Liver (tissue), 9 donors: ENCODE data around the gene FAM117A. TPM values are rescaled to one million over a fixed set of nuclear protein-coding genes. Genes with fewer than 3 reads are reported as not detected.

Source experiments
- DNase-seq: peaks from one replicate; pipeline ENCODE4 v3.0.0-alpha.2; 2017; ENCODE audit warnings: low spot score
- H3K27ac ChIP-seq, 2 donors: one replicate each; pipeline ENCODE4 v1.7.0; 2013; ENCODE audit warnings: inconsistent platforms in 2 of 2, low read length in 2 of 2, control low read depth in 1 of 2, low read depth in 1 of 2, mild to moderate bottlenecking in 1 of 2
- H3K27me3 ChIP-seq, 4 donors: one replicate each; pipeline versions ENCODE4 v1.6.1 to v1.7.0; 2013; ENCODE audit warnings: low read length in 3 of 4, inconsistent platforms in 1 of 4, mild to moderate bottlenecking in 1 of 4, moderate library complexity in 1 of 4; ENCODE audit not compliant: control insufficient read depth in 4 of 4, insufficient read depth in 4 of 4
- H3K36me3 ChIP-seq, 4 donors: one replicate each; pipeline versions ENCODE4 v1.6.1 to v1.7.0; 2013; ENCODE audit warnings: low read length in 3 of 4, mild to moderate bottlenecking in 3 of 4, low read depth in 1 of 4, moderate library complexity in 1 of 4; ENCODE audit not compliant: control insufficient read depth in 4 of 4, insufficient read depth in 3 of 4
- H3K4me1 ChIP-seq, 4 donors: one replicate each; pipeline versions ENCODE4 v1.6.1 to v1.7.0; 2013; ENCODE audit warnings: low read length in 3 of 4, mild to moderate bottlenecking in 3 of 4, moderate library complexity in 1 of 4; ENCODE audit not compliant: control insufficient read depth in 4 of 4, insufficient read depth in 4 of 4
- H3K4me3 ChIP-seq, 3 donors: one replicate each; pipeline versions ENCODE4 v1.6.1 to v1.7.0; 2013; ENCODE audit warnings: low read length in 3 of 3, control low read depth in 1 of 3, low read depth in 1 of 3, mild to moderate bottlenecking in 1 of 3
- H3K9ac ChIP-seq, 2 donors: one replicate each; pipeline ENCODE4 v1.7.0; 2013; ENCODE audit warnings: low read length in 2 of 2, mild to moderate bottlenecking in 2 of 2, moderate library complexity in 2 of 2, control low read depth in 1 of 2, low read depth in 1 of 2
- H3K9me3 ChIP-seq, 4 donors: one replicate each; pipeline versions ENCODE4 v1.6.1 to v1.7.0; 2013; ENCODE audit warnings: low read length in 3 of 4; ENCODE audit not compliant: control insufficient read depth in 4 of 4
- EGR1 ChIP-seq, 2 donors: IDR thresholded peaks; 2 replicates each; pipeline ENCODE4 v1.6.1; 2016 to 2018; ENCODE audit warnings: antibody characterized with exemption in 2 of 2, low read depth in 2 of 2
- FOXA1 ChIP-seq: IDR thresholded peaks from 2 replicates; pipeline ENCODE4 v1.6.1; 2016; ENCODE audit warnings: antibody characterized with exemption
- FOXA2 ChIP-seq: IDR thresholded peaks from 2 replicates; pipeline ENCODE4 v1.6.1; 2016; ENCODE audit warnings: antibody characterized with exemption
- GABPA ChIP-seq, 2 donors: IDR thresholded peaks in 1 of 2; conservative IDR thresholded peaks in 1 of 2; 2 replicates each; pipeline ENCODE4 v1.6.1; 2016; ENCODE audit warnings: antibody characterized with exemption in 2 of 2, mild to moderate bottlenecking in 1 of 2, moderate library complexity in 1 of 2
- HNF4A ChIP-seq, 2 donors: conservative IDR thresholded peaks; 2 replicates each; pipeline ENCODE4 v1.6.1; 2016; ENCODE audit warnings: antibody characterized with exemption in 2 of 2, mild to moderate bottlenecking in 2 of 2
- HNF4G ChIP-seq: IDR thresholded peaks from 2 replicates; pipeline ENCODE4 v1.6.1; 2016; ENCODE audit warnings: antibody characterized with exemption
- JUND ChIP-seq, 2 donors: IDR thresholded peaks; 2 replicates each; pipeline ENCODE4 v1.6.1; 2016; ENCODE audit warnings: antibody characterized with exemption in 2 of 2
- NR2F2 ChIP-seq: IDR thresholded peaks from 2 replicates; pipeline ENCODE4 v1.6.1; 2016; ENCODE audit warnings: antibody characterized with exemption
- RAD21 ChIP-seq, 2 donors: IDR thresholded peaks; 2 replicates each; pipeline ENCODE4 v1.6.1; 2016; ENCODE audit warnings: antibody characterized with exemption in 2 of 2, mild to moderate bottlenecking in 2 of 2
- RXRA ChIP-seq, 2 donors: IDR thresholded peaks; 2 replicates each; pipeline ENCODE4 v1.6.1; 2017 to 2018; ENCODE audit warnings: antibody characterized with exemption in 2 of 2, mild to moderate bottlenecking in 1 of 2
- SP1 ChIP-seq: IDR thresholded peaks from 2 replicates; pipeline ENCODE4 v1.6.1; 2018; ENCODE audit warnings: antibody characterized with exemption, mild to moderate bottlenecking
- TAF1 ChIP-seq: conservative IDR thresholded peaks from 2 replicates; pipeline ENCODE4 v1.6.1; 2016; ENCODE audit warnings: antibody characterized with exemption, mild to moderate bottlenecking
- YY1 ChIP-seq: IDR thresholded peaks from 2 replicates; pipeline ENCODE4 v1.6.1; 2016; ENCODE audit warnings: antibody characterized with exemption, mild to moderate bottlenecking
- WGBS: extraction: QIAGEN DNeasy Blood & Tissue Kit; methylation state at CpG from one replicate; pipeline ENCODE4 v1.1.7; 2013; 5-methylcytosine and 5-hydroxymethylcytosine counted together
- polyA plus RNA-seq, 2 donors: library from polyadenylated mRNA; stranded (reverse) in 1 of 2; unstranded in 1 of 2; fragments of 200-250 nt in 1 of 2; fragments of >200 nt in 1 of 2; fragmentation: Nextera tagmentation in 1 of 2; extraction: Ambion mirVana in 1 of 2; gene quantifications; one replicate each; pipeline versions ENCODE4 v1.2.1 to v1.2.3, GENCODE V29; 2013 to 2015
- total RNA-seq, 2 donors: library from RNA; depleted of rRNA; stranded (reverse); fragments of >200 nt; gene quantifications; one replicate each; pipeline ENCODE4 v1.2.3, GENCODE V29; 2014
- TF ChIP-seq, protein P1 (sequence below): IDR thresholded peaks from 2 replicates; pipeline ENCODE4 v1.6.1; 2016; ENCODE audit warnings: antibody characterized with exemption
- TF ChIP-seq, protein P2 (sequence below): IDR thresholded peaks from 2 replicates; pipeline ENCODE4 v1.6.1; 2016; ENCODE audit warnings: antibody characterized with exemption
- TF ChIP-seq, protein P3 (sequence below): fragments of 150-350 bp; IDR thresholded peaks from 2 replicates; pipeline ENCODE4 v1.5.1; 2017; ENCODE audit warnings: improper control_type of control experiment, low read depth, low read length; ENCODE audit not compliant: missing input control
- TF ChIP-seq, protein P4 (sequence below): IDR thresholded peaks from 2 replicates; pipeline ENCODE4 v1.6.1; 2016; ENCODE audit warnings: antibody characterized with exemption
- TF ChIP-seq, protein P5 (sequence below): IDR thresholded peaks from 2 replicates; pipeline ENCODE4 v1.6.1; 2016; ENCODE audit warnings: antibody characterized with exemption, mild to moderate bottlenecking
- donor health status: healthy.
- donor health status: healthy.
- donor health status: healthy.
- donor health status: healthy.
- donor health status: healthy.

FAM117A gene
- total and polyA plus RNA-seq, 4 donors, result 4.5 to 39.3 (median 5.5) TPM

DNA sequence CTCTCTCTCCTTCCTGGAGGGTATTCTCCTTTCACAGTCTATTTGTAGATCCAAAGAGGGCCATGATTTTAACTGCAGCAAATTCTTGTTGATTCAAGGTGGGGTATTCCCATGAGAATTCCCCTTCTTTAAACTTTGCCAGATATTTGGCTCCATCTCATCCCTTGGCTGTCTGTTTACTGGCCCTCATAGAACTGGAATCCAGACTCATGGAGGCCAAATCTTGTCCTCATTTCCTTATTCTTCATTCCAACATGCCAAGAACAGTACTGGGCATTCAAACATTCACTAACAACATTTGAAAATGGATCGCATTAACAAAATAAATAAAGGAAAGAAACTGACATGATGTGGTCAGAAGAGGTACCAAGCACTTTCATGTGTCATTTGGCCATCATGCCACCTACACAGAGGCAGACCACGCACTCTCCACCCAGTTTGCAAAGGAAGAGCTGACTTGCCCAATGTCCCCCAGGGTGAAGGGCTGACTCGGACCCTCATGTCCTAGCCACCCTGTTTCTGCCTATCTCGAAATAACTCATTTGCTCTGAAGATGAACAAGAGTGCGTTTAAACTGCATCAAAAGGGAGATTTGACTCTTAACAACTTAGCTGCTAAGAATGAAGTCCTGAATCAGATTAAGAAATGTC is 33.0 kb downstream of the FAM117A start:
- WGBS, result 89% methylated on average over 5 of the region's 5 CpGs
- H3K27me3 ChIP-seq, result no peaks in the 10 kb centered on the region
- TF ChIP-seq HNF4G (no peak), RXRA (IDR thresholded peaks at IDR 0.05) (no peak), EGR1 (IDR thresholded peaks at IDR 0.05; ENCODE audit: low read depth in 2 of 2) (no peak), SP1 (no peak), HNF4A (conservative IDR thresholded peaks at IDR 0.05) (no peak), GABPA (IDR thresholded peaks at IDR 0.05 in 1 of 2, conservative IDR thresholded peaks at IDR 0.05 in 1 of 2) (no peak)
- TF ChIP-seq, protein P1, sequence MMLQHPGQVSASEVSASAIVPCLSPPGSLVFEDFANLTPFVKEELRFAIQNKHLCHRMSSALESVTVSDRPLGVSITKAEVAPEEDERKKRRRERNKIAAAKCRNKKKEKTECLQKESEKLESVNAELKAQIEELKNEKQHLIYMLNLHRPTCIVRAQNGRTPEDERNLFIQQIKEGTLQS, result no peak
- TF ChIP-seq, protein P2, sequence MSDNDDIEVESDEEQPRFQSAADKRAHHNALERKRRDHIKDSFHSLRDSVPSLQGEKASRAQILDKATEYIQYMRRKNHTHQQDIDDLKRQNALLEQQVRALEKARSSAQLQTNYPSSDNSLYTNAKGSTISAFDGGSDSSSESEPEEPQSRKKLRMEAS, result no peak
- H3K36me3 ChIP-seq, result no peaks in the 10 kb centered on the region
- no peaks in the 10 kb centered on the region for H3K9me3 ChIP-seq
- H3K9ac ChIP-seq, result no peak overlapping the region
- peak overlapping the region; percentile 33 to 63 for H3K27ac ChIP-seq
- H3K4me3 ChIP-seq, result no peak overlapping the region
- peaks cover 2 to 17% (median 15%) of the 10 kb centered on the region in 4 donors for H3K4me1 ChIP-seq
- no peak for DNase-seq

DNA sequence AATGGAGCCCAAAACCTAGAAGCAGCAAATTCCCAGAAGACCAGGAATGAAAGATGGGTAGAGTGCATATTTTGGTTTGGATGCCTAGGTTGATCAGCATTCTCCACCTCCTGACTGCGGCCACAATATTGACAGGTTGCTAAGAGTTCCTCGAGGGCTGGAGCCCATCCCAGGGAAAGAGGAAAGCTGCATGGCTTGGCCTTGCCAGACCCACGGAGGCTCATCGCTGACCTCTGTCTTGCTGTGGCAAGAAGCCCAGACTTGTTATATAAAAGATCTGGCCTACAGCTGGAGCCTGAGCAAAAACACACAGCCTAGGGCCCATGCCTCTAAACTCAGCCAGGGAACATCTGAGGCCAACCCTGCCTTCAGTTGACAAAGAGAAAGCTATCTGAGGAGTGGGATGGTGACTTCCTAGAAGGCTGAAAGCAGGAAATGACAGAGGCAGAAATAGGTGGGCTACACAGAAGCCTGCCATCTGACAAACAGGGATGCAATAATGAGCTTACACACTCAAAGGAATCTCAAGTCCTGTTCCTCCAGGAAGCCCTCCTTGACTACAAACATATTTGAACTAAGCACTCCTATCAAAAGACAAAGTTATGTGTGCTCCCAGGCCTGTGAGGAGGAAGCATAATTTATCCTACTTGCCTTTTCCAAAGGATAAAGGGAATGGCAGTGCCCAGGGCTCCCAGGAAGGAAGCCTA is 33.7 kb downstream of the FAM117A start:
- Histone ChIP-seq H3K9me3 (no peaks in the 10 kb centered on the region), H3K27ac (peak overlapping the region; percentile 33 to 63), H3K4me3 (no peak overlapping the region), H3K27me3 (no peaks in the 10 kb centered on the region), H3K9ac (no peak overlapping the region), H3K36me3 (peaks cover 0 to 2% (median 0%) of the 10 kb centered on the region in 4 donors), H3K4me1 (peaks cover 2 to 17% (median 15%) of the 10 kb centered on the region in 4 donors)
- TF ChIP-seq JUND (IDR thresholded peaks at IDR 0.05) (no peak), FOXA2 (no peak), SP1 (peak; percentile 69), HNF4A (conservative IDR thresholded peaks at IDR 0.05) (peak; percentile 51 to 59), FOXA1 (no peak), YY1 (peak; percentile 64), NR2F2 (peak; percentile 97), EGR1 (IDR thresholded peaks at IDR 0.05; ENCODE audit: low read depth in 2 of 2) (no peak), GABPA (IDR thresholded peaks at IDR 0.05 in 1 of 2, conservative IDR thresholded peaks at IDR 0.05 in 1 of 2) (no peak), RXRA (IDR thresholded peaks at IDR 0.05) (peak; percentile 81 to 84), HNF4G (no peak), TAF1 (no peak), RAD21 (IDR thresholded peaks at IDR 0.05) (peak; percentile 41 to 58)
- TF ChIP-seq, protein P1, result no peak
- TF ChIP-seq, protein P3, sequence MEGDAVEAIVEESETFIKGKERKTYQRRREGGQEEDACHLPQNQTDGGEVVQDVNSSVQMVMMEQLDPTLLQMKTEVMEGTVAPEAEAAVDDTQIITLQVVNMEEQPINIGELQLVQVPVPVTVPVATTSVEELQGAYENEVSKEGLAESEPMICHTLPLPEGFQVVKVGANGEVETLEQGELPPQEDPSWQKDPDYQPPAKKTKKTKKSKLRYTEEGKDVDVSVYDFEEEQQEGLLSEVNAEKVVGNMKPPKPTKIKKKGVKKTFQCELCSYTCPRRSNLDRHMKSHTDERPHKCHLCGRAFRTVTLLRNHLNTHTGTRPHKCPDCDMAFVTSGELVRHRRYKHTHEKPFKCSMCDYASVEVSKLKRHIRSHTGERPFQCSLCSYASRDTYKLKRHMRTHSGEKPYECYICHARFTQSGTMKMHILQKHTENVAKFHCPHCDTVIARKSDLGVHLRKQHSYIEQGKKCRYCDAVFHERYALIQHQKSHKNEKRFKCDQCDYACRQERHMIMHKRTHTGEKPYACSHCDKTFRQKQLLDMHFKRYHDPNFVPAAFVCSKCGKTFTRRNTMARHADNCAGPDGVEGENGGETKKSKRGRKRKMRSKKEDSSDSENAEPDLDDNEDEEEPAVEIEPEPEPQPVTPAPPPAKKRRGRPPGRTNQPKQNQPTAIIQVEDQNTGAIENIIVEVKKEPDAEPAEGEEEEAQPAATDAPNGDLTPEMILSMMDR, result no peak
- TF ChIP-seq, protein P4, sequence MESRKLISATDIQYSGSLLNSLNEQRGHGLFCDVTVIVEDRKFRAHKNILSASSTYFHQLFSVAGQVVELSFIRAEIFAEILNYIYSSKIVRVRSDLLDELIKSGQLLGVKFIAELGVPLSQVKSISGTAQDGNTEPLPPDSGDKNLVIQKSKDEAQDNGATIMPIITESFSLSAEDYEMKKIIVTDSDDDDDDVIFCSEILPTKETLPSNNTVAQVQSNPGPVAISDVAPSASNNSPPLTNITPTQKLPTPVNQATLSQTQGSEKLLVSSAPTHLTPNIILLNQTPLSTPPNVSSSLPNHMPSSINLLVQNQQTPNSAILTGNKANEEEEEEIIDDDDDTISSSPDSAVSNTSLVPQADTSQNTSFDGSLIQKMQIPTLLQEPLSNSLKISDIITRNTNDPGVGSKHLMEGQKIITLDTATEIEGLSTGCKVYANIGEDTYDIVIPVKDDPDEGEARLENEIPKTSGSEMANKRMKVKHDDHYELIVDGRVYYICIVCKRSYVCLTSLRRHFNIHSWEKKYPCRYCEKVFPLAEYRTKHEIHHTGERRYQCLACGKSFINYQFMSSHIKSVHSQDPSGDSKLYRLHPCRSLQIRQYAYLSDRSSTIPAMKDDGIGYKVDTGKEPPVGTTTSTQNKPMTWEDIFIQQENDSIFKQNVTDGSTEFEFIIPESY, result no peak
- TF ChIP-seq, protein P2, result no peak
- TF ChIP-seq, protein P5, sequence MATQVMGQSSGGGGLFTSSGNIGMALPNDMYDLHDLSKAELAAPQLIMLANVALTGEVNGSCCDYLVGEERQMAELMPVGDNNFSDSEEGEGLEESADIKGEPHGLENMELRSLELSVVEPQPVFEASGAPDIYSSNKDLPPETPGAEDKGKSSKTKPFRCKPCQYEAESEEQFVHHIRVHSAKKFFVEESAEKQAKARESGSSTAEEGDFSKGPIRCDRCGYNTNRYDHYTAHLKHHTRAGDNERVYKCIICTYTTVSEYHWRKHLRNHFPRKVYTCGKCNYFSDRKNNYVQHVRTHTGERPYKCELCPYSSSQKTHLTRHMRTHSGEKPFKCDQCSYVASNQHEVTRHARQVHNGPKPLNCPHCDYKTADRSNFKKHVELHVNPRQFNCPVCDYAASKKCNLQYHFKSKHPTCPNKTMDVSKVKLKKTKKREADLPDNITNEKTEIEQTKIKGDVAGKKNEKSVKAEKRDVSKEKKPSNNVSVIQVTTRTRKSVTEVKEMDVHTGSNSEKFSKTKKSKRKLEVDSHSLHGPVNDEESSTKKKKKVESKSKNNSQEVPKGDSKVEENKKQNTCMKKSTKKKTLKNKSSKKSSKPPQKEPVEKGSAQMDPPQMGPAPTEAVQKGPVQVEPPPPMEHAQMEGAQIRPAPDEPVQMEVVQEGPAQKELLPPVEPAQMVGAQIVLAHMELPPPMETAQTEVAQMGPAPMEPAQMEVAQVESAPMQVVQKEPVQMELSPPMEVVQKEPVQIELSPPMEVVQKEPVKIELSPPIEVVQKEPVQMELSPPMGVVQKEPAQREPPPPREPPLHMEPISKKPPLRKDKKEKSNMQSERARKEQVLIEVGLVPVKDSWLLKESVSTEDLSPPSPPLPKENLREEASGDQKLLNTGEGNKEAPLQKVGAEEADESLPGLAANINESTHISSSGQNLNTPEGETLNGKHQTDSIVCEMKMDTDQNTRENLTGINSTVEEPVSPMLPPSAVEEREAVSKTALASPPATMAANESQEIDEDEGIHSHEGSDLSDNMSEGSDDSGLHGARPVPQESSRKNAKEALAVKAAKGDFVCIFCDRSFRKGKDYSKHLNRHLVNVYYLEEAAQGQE, result no peak
- WGBS, result 27% methylated on average over 4 of the region's 4 CpGs
- no peak for DNase-seq
